GM12891 (cell line): Measurements from ENCODE around the gene MVB12B.

Experiments used
- PAX5 ChIP-seq: IDR thresholded peaks from 2 replicates; pipeline ENCODE4 v1.6.1; 2011; ENCODE audit warnings: low read length, moderate library complexity, mild to moderate bottlenecking; ENCODE audit not compliant: insufficient read depth, severe bottlenecking
- POLR2A ChIP-seq: IDR thresholded peaks from 2 replicates; pipeline ENCODE4 v1.6.1; 2011; ENCODE audit warnings: low read depth, low read length, control low read depth
- POLR2AphosphoS5 ChIP-seq: IDR thresholded peaks from 2 replicates; pipeline ENCODE4 v1.6.1; 2011; ENCODE audit warnings: low read depth, low read length, control low read depth

DNA sequence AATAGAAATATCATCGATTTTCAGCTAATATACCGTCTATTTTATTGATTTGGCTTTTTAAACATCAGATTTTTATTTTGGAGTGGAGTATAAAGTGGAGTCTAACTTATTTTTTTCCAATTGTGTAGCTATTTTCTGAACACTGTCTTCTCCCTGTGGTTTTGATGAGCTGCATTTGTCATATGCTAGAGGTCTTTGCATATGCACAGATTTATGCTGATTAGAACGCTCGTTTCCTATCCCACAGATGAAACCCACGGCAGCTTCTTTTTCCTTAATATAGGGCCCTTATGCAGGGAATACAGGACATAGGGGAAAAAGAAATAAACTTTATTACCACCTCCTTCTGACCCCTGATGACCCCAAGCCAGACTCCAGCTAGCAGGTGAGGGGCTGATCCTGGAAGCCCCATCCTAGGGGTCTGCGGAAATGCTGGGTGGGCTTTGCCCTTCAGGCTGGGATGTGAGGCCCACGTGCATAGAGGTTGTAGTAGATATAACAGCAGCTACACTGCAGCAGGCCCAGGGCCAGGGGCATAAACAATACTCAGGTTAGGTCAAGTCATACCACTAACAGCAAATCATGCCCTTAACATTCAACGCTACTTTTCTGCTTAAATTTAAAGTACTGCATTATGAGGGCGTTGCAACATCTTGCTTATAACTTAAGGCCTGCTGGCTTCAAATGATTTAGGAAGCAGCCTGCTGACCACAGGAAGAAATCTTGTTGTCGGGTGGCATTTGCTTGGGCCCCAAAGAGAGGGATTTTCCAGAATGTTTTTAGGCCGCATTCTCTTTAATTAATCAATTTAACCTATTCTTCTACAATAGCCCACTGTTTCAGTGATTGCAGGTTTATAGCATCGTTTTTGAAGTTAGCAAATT is 28.5 kb downstream of the MVB12B start:
- TF ChIP-seq PAX5: no peak
- no peak for TF ChIP-seq POLR2AphosphoS5
- TF ChIP-seq POLR2A: no peak
